Femur (tissue), 1 donor: ENCODE results near the gene DOK5.
"Not testable (repeated sequence)": the region's sequence is repeated elsewhere in the genome, so short reads cannot be mapped to it uniquely, and the experiment has no call there.

Experiments used
- DNase-seq: peaks from one replicate; pipeline ENCODE4 v3.0.0-alpha.2; 2017

The DOK5 gene

GRCh38 chr20:54475334-54476168, at the start of gene DOK5:
TSS of gene DOK5 (plus strand) at chr20:54475593. CDS start at chr20:54475947, 354 bp downstream.
- peak; percentile 84 for DNase-seq

GRCh38 chr20:54429364-54429763, 46.0 kb upstream of the DOK5 start:
- no peak for DNase-seq

- DNase-seq = no peak
Measured at GRCh38 chr20:54431156-54431944, 44.0 kb upstream of the DOK5 start.

GRCh38 chr20:54432966-54433365, 42.4 kb upstream of the DOK5 start:
- no peak for DNase-seq

- DNase-seq = peak; percentile 59
Measured at GRCh38 chr20:54433636-54434035, 41.8 kb upstream of the DOK5 start.

- no peak for DNase-seq
Measured at GRCh38 chr20:54434196-54434595, 41.2 kb upstream of the DOK5 start.

- DNase-seq = no peak
Measured at GRCh38 chr20:54435015-54435414, 40.4 kb upstream of the DOK5 start.

GRCh38 chr20:54436410-54436809, 39.0 kb upstream of the DOK5 start:
- not testable (repeated sequence) for DNase-seq

- DNase-seq = no peak
Measured at GRCh38 chr20:54438166-54438565, 37.2 kb upstream of the DOK5 start.

- no peak for DNase-seq
Measured at GRCh38 chr20:54450207-54450606, 25.2 kb upstream of the DOK5 start.

- no peak for DNase-seq
Measured at GRCh38 chr20:54451171-54451570, 24.2 kb upstream of the DOK5 start.

GRCh38 chr20:54452277-54452676, 23.1 kb upstream of the DOK5 start:
- no peak for DNase-seq

- no peak for DNase-seq
Measured at GRCh38 chr20:54454982-54455381, 20.4 kb upstream of the DOK5 start.

- DNase-seq = no peak
Measured at GRCh38 chr20:54456423-54456822, 19.0 kb upstream of the DOK5 start.

GRCh38 chr20:54456961-54457360, 18.4 kb upstream of the DOK5 start:
- no peak for DNase-seq

GRCh38 chr20:54458219-54458618, 17.2 kb upstream of the DOK5 start:
- no peak for DNase-seq

- no peak for DNase-seq
Measured at GRCh38 chr20:54459279-54459678, 16.1 kb upstream of the DOK5 start.

- DNase-seq = no peak
Measured at GRCh38 chr20:54464003-54464402, 11.4 kb upstream of the DOK5 start.

- DNase-seq = no peak
Measured at GRCh38 chr20:54466127-54466526, 9.3 kb upstream of the DOK5 start.

GRCh38 chr20:54467622-54468021, 7.8 kb upstream of the DOK5 start:
- no peak for DNase-seq

- peak; percentile 64 for DNase-seq
Measured at GRCh38 chr20:54468082-54468481, 7.3 kb upstream of the DOK5 start.

- no peak for DNase-seq
Measured at GRCh38 chr20:54469293-54469692, 6.1 kb upstream of the DOK5 start.

GRCh38 chr20:54469952-54470351, 5.4 kb upstream of the DOK5 start:
- no peak for DNase-seq

- no peak for DNase-seq
Measured at GRCh38 chr20:54470697-54471096, 4.7 kb upstream of the DOK5 start.
